SK-N-SH (cell line): ENCODE data around the gene MAN1A2.
"Not testable (repeated sequence)": the region's sequence is repeated elsewhere in the genome, so short reads cannot be mapped to it uniquely, and the experiment has no call there.

Source experiments
- CHD2 ChIP-seq: fragments of 150-350 bp; IDR thresholded peaks from 2 replicates; pipeline ENCODE4 v1.6.1; 2018; ENCODE audit warnings: low read length; ENCODE audit not compliant: partially characterized antibody
- CTCF ChIP-seq: fragments of 200-600 bp; sonication (generic); IDR thresholded peaks from 2 replicates; pipeline ENCODE4 v1.6.1; 2017; ENCODE audit warnings: antibody characterized with exemption, mild to moderate bottlenecking, moderate library complexity
- EZH2phosphoT487 ChIP-seq: fragments of 200-600 bp; sonication (generic); IDR thresholded peaks from 2 replicates; pipeline ENCODE4 v1.6.1; 2017; ENCODE audit warnings: low read depth, mixed run types, mild to moderate bottlenecking, antibody characterized with exemption, moderate library complexity, borderline replicate concordance
- POLR2AphosphoS5 ChIP-seq: IDR thresholded peaks from 2 replicates; pipeline ENCODE4 v1.6.1; 2012; ENCODE audit warnings: low read depth, low read length
- RAD21 ChIP-seq: IDR thresholded peaks from 2 replicates; pipeline ENCODE4 v1.6.1; 2012; ENCODE audit warnings: mild to moderate bottlenecking, low read length
- REST ChIP-seq: IDR thresholded peaks from 2 replicates; pipeline ENCODE4 v1.6.1; 2012; ENCODE audit warnings: mild to moderate bottlenecking, low read depth, low read length, moderate library complexity
- RFX5 ChIP-seq: IDR thresholded peaks from 2 replicates; pipeline ENCODE4 v1.6.1; 2012; ENCODE audit warnings: mild to moderate bottlenecking, improper control_type of control experiment, low read length
- SIN3A ChIP-seq: IDR thresholded peaks from 2 replicates; pipeline ENCODE4 v1.6.1; 2012; ENCODE audit warnings: low read depth, mild to moderate bottlenecking, low read length, moderate library complexity, borderline replicate concordance
- SMC3 ChIP-seq: IDR thresholded peaks from 2 replicates; pipeline ENCODE4 v1.6.1; 2012; ENCODE audit warnings: low read depth, low read length, improper control_type of control experiment
- TAF1 ChIP-seq: IDR thresholded peaks from 2 replicates; pipeline ENCODE4 v1.6.1; 2012; ENCODE audit warnings: low read depth, mild to moderate bottlenecking, low read length, moderate library complexity, borderline replicate concordance
- TEAD4 ChIP-seq: IDR thresholded peaks from 2 replicates; pipeline ENCODE4 v1.4.0; 2012; ENCODE audit warnings: mild to moderate bottlenecking, borderline replicate concordance; ENCODE audit not compliant: insufficient read depth
- USF2 ChIP-seq: fragments of 150-350 bp; IDR thresholded peaks from 2 replicates; pipeline ENCODE4 v1.6.1; 2017; ENCODE audit warnings: antibody characterized with exemption, low read length, low read depth, borderline replicate concordance

GRCh38 chr1:117358604-117358887 lies 8.7 kb upstream of the MAN1A2 start:
- TF ChIP-seq CTCF, EZH2phosphoT487, CHD2, USF2, SIN3A, RAD21, TEAD4, RFX5, REST, POLR2AphosphoS5, SMC3, TAF1: not testable (repeated sequence)
